ENCODE data around the gene LYST. TPM values are rescaled to one million over a fixed set of nuclear protein-coding genes. Genes with fewer than 3 reads are reported as not detected.

Gene LYST
- total RNA-seq, 4 donors from 2014 or later = 65.1 to 73.5 (median 68.1) TPM

DNA sequence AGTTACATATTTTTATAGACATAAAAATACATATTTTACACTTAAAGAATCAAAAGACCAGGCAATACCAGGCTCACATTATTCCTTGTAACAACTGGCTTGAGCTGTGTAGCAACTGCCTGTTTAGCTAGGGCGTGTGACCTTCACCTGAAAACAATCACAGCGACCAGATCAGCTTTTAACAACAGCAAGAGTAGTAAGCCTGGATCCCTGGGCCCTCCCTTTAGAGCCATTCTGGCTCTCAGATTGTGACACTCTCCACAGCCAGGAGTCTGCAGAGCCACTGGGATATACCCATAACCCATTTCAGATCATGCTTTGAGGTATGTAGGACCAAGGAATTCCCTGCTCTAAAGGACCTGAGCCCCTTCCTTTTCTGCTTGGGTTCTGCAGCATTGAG, 187.7 kb downstream of the LYST start:
- TF ChIP-seq, protein P1, sequence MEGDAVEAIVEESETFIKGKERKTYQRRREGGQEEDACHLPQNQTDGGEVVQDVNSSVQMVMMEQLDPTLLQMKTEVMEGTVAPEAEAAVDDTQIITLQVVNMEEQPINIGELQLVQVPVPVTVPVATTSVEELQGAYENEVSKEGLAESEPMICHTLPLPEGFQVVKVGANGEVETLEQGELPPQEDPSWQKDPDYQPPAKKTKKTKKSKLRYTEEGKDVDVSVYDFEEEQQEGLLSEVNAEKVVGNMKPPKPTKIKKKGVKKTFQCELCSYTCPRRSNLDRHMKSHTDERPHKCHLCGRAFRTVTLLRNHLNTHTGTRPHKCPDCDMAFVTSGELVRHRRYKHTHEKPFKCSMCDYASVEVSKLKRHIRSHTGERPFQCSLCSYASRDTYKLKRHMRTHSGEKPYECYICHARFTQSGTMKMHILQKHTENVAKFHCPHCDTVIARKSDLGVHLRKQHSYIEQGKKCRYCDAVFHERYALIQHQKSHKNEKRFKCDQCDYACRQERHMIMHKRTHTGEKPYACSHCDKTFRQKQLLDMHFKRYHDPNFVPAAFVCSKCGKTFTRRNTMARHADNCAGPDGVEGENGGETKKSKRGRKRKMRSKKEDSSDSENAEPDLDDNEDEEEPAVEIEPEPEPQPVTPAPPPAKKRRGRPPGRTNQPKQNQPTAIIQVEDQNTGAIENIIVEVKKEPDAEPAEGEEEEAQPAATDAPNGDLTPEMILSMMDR (IDR thresholded peaks at IDR 0.05; ENCODE audit: low read depth) = no peak

GRCh38 chr1:235675152-235675890, 191.4 kb downstream of the LYST start:
- TF ChIP-seq, protein P1 (IDR thresholded peaks at IDR 0.05; ENCODE audit: low read depth) = no peak

DNA sequence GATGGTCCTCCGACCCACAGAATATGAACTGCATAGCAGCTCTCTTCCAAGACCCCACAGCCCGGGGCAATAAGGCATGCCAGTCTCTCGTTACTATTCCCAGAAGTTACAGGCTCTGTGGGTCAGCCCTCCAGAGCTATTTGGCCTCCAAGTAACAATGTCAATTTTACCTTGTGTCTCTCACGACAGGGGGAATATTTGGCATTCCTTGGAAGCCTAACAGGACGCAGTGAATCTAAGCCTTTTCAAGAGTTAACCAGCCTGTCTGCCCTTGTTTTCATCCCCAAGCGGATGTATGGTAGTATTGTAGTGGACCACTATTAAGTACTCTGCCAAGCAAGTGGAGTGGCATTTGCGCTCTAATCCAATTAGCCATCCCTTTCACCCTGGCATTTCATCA, 192.7 kb downstream of the LYST start:
- TF ChIP-seq, protein P1 (IDR thresholded peaks at IDR 0.05; ENCODE audit: low read depth) = no peak

DNA sequence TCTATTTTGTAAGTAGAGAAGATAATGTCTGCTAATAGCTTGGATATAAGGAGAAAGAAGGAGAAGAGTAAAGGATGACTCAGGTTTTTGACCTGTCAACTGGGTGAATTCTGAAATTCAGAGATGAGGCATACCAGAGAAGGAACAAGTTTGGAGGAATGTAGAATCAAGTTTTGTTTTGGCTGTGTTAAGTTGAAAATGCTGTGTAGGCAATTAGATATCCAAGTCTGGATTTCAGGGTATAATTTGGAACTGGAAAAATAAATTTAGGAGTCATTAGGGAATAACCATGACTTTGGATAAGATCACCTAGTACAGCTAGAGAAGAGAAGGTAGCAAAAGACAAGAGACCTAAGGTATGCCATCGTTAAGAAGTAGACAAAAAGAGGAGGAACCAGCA, 194.7 kb downstream of the LYST start:
- TF ChIP-seq, protein P1 (IDR thresholded peaks at IDR 0.05; ENCODE audit: low read depth) = no peak

DNA sequence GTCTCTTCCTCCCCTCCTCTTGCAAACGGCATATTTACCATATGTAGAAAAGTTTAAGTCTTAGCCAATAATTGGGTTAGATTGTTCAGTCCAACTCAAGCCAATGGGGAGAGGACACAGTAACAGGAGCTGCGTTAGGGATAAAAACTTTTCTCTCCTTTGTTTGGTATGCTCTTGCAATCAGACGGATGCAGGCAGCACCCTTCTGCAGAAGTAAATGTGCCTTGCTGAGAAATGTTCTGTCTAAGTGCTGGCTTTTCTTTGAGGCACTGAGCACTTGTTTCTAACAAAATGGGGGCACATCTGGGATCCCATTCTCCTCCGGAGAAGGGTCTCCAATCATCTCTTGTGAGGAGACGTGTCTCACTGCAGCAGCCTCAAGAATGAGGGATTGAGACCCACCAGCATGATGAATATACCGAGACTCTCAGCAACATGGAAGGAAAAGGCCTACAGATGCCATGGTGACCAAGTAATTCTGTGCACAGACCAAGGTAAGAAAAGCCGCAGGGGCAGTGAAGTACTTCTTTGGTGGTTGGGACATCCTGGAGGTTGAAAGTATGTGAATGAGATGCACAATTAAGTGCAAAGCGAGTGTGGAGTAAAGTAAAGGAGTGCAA, 196.4 kb downstream of the LYST start:
- TF ChIP-seq, protein P1 (IDR thresholded peaks at IDR 0.05; ENCODE audit: low read depth) = no peak

DNA sequence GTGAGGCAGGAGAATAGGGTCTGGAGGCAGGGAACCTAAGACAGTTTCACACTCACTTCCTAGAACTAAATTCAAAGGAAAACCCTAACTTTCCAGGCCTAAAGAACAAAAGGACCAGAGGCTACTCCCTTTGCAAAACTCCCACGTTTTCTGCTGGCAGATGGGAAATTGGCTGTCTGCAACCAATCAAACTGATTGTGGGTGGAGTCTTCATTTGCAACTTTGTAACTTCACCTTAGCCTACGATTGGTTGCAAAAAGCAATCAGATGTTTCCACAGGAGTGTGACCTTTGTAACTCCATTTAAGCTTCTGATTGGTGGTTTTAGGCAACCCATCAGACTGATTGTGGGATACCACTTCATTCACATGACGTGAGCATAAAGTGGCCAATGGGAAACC, 197.4 kb downstream of the LYST start:
- TF ChIP-seq, protein P1 (IDR thresholded peaks at IDR 0.05; ENCODE audit: low read depth) = no peak

GRCh38 chr1:235663628-235664027, 203.1 kb downstream of the LYST start:
- TF ChIP-seq, protein P1 (IDR thresholded peaks at IDR 0.05; ENCODE audit: low read depth) = no peak

Measured in subcutaneous adipose tissue (tissue), 4 donors.